Panc1 (cell line): ENCODE measurements around the gene USH2A. TPM values are rescaled to one million over a fixed set of nuclear protein-coding genes. Genes with fewer than 3 reads are reported as not detected.

Experiments
- ATAC-seq: fragments of 200-7000 bp; cut with Tn5 transposase; 2 replicates; pipeline ENCODE4 v1.9.1; 2020; ENCODE audit warnings: mild to moderate bottlenecking, moderate library complexity
- BruUV-seq: library from RNA; stranded (reverse); fragments of 400-500 nt; replicated peaks from 2 replicates; lab custom pipeline; 2021; lab: Mats Ljungman, UMichigan
- CTCF ChIA-PET: fragments of 300-600 bp; sonication (Branson Sonifier 250); formaldehyde crosslinking; loops from one replicate; lab custom pipeline; 2022; ENCODE audit warnings: antibody characterized with exemption; lab: Charles Lee
- POLR2A ChIA-PET: fragments of 300-600 bp; sonication (Branson Sonifier 250); formaldehyde crosslinking; loops from one replicate; lab custom pipeline; 2022; ENCODE audit warnings: antibody characterized with exemption; lab: Charles Lee
- DNase-seq: peaks from one replicate; pipeline ENCODE4 v3.0.0-alpha.2; 2010; ENCODE audit warnings: low read depth, low spot score
- H3K27ac ChIP-seq: 2 replicates; pipeline ENCODE4 v1.5.1; 2011; ENCODE audit warnings: mild to moderate bottlenecking, low read length, inconsistent platforms
- H3K27me3 ChIP-seq: fragments of 200-500 bp; sonication (Bioruptor generic); 2 replicates; pipeline ENCODE4 v1.6.0; 2014; ENCODE audit warnings: low read length, inconsistent platforms; ENCODE audit not compliant: control insufficient read depth, insufficient read depth
- H3K36me3 ChIP-seq: fragments of 200-500 bp; sonication (Bioruptor generic); 2 replicates; pipeline ENCODE4 v1.5.1; 2014; ENCODE audit warnings: inconsistent platforms, mild to moderate bottlenecking, low read length, moderate library complexity; ENCODE audit not compliant: control insufficient read depth, insufficient read depth
- H3K4me1 ChIP-seq: 2 replicates; pipeline ENCODE4 v1.5.1; 2011; ENCODE audit warnings: inconsistent platforms, mild to moderate bottlenecking, low read length, moderate library complexity; ENCODE audit not compliant: control insufficient read depth, insufficient read depth
- H3K4me3 ChIP-seq, 2 experiments: 2 replicates each; pipeline ENCODE4 v1.5.1; 2011 to 2012; ENCODE audit warnings: low read depth in 2 of 2, low read length in 2 of 2, mild to moderate bottlenecking in 2 of 2, inconsistent platforms in 1 of 2, moderate library complexity in 1 of 2
- H3K9me3 ChIP-seq: fragments of 200-500 bp; sonication (Bioruptor generic); 2 replicates; pipeline ENCODE4 v1.5.1; 2014; ENCODE audit warnings: low read depth, mild to moderate bottlenecking, inconsistent platforms, low read length, moderate library complexity; ENCODE audit not compliant: control insufficient read depth, insufficient read depth
- CTCF ChIP-seq: fragments of 450-650 bp; IDR thresholded peaks from 2 replicates; pipeline ENCODE4 v1.5.1; 2017; ENCODE audit warnings: mild to moderate bottlenecking
- POLR2AphosphoS5 ChIP-seq: IDR thresholded peaks from 2 replicates; pipeline ENCODE4 v1.6.1; 2012; ENCODE audit warnings: mild to moderate bottlenecking, low read depth, low read length, moderate library complexity
- REST ChIP-seq, 2 experiments: IDR thresholded peaks; 2 replicates each; pipeline ENCODE4 v1.6.1; 2011 to 2012; ENCODE audit warnings: low read depth in 2 of 2, control low read depth in 1 of 2, low read length in 1 of 2, mild to moderate bottlenecking in 1 of 2, moderate library complexity in 1 of 2; ENCODE audit not compliant: insufficient read depth in 1 of 2
- SIN3A ChIP-seq: IDR thresholded peaks from 2 replicates; pipeline ENCODE4 v1.6.1; 2012; ENCODE audit warnings: low read depth, mild to moderate bottlenecking, low read length, moderate library complexity, borderline replicate concordance; ENCODE audit not compliant: insufficient read depth
- TCF7L2 ChIP-seq: IDR thresholded peaks from 2 replicates; pipeline ENCODE4 v1.6.1; 2011; ENCODE audit warnings: mild to moderate bottlenecking, low read depth, low read length, inconsistent platforms
- in situ Hi-C: cut with HindIII; loops from 2 replicates; pipeline ENCODE4 v1.10.0; 2016; ENCODE audit warnings: low sequenced_read_pairs, low pct_unique_long_range_greater_than_20kb
- intact Hi-C: fragments of 100-400 bp; cut with micrococcal nuclease; formaldehyde crosslinking; loops from one replicate; pipeline ENCODE4 v1.10.0; 2022; ENCODE audit not compliant: unreplicated experiment
- total RNA-seq: library from RNA; stranded (reverse); gene quantifications from one replicate; pipeline ENCODE4 v1.2.1, GENCODE V29; 2021; ENCODE audit not compliant: unreplicated experiment

USH2A gene
- total RNA-seq, 1 experiment from 2014 or later = not detected

- ATAC-seq (no peak), DNase-seq (no peak)
- Histone ChIP-seq H3K27me3 (no peaks in the 10 kb centered on the region), H3K4me1 (no peaks in the 10 kb centered on the region), H3K36me3 (no peaks in the 10 kb centered on the region), H3K9me3 (no peaks in the 10 kb centered on the region), H3K27ac (no peak overlapping the region), H3K4me3 (no peak overlapping the region)
- no peak for TF ChIP-seq POLR2AphosphoS5
- TF ChIP-seq REST (IDR thresholded peaks at IDR 0.05; ENCODE audit: insufficient read depth in 1 of 2, low read depth in 2 of 2, low read length in 1 of 2) = no peak
- no peak for TF ChIP-seq CTCF
- no peak for TF ChIP-seq TCF7L2
- no peak for TF ChIP-seq SIN3A
- ChIA-PET POLR2A (interaction anchor here (0.6 kb wide), 1 partner anchor 424 kb away, joined by 4 read pairs; no protein-coding TSS in a partner anchor), CTCF (no interaction called here)
- intact Hi-C loops (no loop called here), in situ Hi-C loops (no loop called here)
- BruUV-seq = no TSS peak
Observed at GRCh38 chr1:215970406-215970805, 452.8 kb downstream of the USH2A start.

- ChIA-PET POLR2A (no interaction called here), CTCF (no interaction called here)
- Histone ChIP-seq H3K27me3 (no peaks in the 10 kb centered on the region), H3K36me3 (no peaks in the 10 kb centered on the region), H3K9me3 (no peaks in the 10 kb centered on the region), H3K27ac (no peak overlapping the region), H3K4me1 (no peaks in the 10 kb centered on the region), H3K4me3 (no peak overlapping the region)
- intact Hi-C loops (no loop called here), in situ Hi-C loops (no loop called here)
- no TSS peak for BruUV-seq
- TF ChIP-seq POLR2AphosphoS5 = no peak
- TF ChIP-seq TCF7L2 = no peak
- no peak for TF ChIP-seq CTCF
- no peak for TF ChIP-seq REST (IDR thresholded peaks at IDR 0.05; ENCODE audit: insufficient read depth in 1 of 2, low read depth in 2 of 2, low read length in 1 of 2)
- TF ChIP-seq SIN3A = no peak
- DNase-seq = no peak
- no peak for ATAC-seq
Observed at GRCh38 chr1:215963621-215964020, 459.6 kb downstream of the USH2A start.
